PFSK-1 (cell line): Measurements from ENCODE around the gene HRNR.

Experiments used
- FOXP2 ChIP-seq: optimal IDR thresholded peaks from 2 replicates; pipeline ENCODE3; 2011; ENCODE audit warnings: borderline replicate concordance, control low read depth, inconsistent platforms; ENCODE audit not compliant: insufficient read depth; ENCODE audit errors: extremely low read length, extremely low read depth
- POLR2AphosphoS5 ChIP-seq: IDR thresholded peaks from 2 replicates; pipeline ENCODE4 v1.6.1; 2012; ENCODE audit warnings: low read depth, mild to moderate bottlenecking, control low read depth, low read length, moderate library complexity
- REST ChIP-seq, 2 experiments: IDR thresholded peaks; 2 replicates each; pipeline versions ENCODE4 v1.6.1 to v1.8.0; 2011 to 2012; ENCODE audit warnings: low read depth in 2 of 2, low read length in 2 of 2, control low read depth in 1 of 2, inconsistent platforms in 1 of 2, mild to moderate bottlenecking in 1 of 2, moderate library complexity in 1 of 2; ENCODE audit not compliant: insufficient read depth in 1 of 2
- SIN3A ChIP-seq: IDR thresholded peaks from 2 replicates; pipeline ENCODE4 v1.6.1; 2012; ENCODE audit warnings: mild to moderate bottlenecking, low read length, moderate library complexity, borderline replicate concordance; ENCODE audit not compliant: insufficient read depth
- TAF1 ChIP-seq: IDR thresholded peaks from 2 replicates; pipeline ENCODE4 v1.6.1; 2012; ENCODE audit warnings: low read length, control low read depth, borderline replicate concordance; ENCODE audit not compliant: insufficient read depth

HRNR gene

DNA sequence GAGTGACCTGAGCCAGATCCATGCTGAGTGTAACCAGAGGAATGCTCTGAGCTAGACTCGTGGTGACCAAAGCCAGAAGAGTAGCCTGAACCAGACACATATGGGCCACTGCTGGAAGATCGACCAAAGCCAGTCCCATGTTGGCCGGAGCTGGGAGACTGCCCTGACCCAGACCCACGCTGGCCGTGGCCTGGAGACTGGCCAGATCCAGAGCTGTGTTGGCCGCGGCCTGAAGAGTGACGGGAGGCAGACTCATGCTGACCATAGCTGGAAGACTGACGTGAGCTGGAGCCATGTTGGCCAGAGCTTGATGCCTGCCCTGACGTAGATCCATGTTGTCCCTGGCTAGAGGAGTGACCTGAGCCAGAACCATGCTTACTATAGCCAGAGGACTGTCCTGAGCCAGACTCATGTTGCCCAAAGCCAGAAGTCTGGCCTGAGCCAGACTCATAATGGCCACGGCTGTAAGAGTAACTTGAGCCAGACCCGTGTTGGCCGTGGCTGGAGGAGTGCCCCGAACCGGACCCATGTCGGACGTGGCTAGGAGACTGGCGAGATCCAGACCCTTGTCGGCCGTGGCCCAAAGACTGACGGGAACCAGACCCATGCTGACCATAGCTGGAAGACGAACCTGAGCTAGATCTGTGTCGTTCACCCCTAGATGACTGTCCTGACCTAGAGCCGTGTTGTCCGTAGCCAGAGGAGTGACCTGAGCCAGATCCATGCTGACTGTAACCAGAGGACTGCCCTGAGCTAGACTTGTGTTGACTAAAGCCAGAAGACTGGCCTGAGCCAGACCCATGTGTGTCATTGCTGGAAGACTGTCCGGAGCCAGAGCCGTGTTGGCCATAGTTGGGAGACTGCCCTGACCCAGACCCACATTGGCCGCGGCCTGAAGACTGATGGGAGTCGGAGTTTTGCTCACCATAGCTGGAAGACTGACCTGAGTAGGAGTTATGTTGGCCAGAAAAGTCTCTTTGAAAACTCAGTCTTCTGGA lies 3.5 kb downstream of the HRNR start:
- TF ChIP-seq POLR2AphosphoS5 (no peak), FOXP2 (no peak), REST (IDR thresholded peaks at IDR 0.05; ENCODE audit: insufficient read depth in 1 of 2, low read depth in 2 of 2, low read length in 2 of 2) (no peak), SIN3A (no peak), TAF1 (no peak)

DNA sequence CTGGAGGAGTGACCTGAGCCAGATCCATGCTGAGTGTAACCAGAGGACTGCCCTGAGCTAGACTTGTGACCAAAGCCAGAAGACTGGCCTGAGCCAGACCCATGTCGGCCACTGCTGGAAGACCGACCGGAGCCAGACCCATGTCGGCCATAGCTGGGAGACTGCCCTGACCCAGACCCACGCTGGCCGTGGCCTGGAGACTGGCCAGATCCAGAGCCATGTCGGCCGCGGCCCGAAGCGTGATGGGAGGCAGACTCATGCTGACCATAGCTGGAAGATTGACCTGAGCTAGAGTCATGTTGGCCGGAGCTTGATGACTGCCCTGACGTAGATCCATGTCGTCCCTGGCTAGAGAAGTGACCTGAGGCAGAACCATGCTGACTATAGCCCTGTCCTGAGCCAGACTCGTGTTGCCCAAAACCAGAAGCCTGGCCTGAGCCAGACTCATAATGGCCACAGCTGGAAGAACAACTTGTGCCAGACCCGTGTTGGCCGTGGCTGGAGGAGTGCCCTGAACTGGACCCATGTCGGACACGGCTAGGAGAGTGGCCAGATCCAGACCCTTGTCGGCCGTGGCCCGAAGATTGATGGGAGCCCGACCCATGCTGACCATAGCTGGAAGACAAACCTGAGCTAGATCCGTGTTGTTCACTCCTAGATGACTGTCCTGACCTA lies 5.1 kb downstream of the HRNR start:
- TF ChIP-seq FOXP2 (no peak), REST (IDR thresholded peaks at IDR 0.05; ENCODE audit: insufficient read depth in 1 of 2, low read depth in 2 of 2, low read length in 2 of 2) (no peak), TAF1 (no peak), SIN3A (no peak), POLR2AphosphoS5 (no peak)

DNA sequence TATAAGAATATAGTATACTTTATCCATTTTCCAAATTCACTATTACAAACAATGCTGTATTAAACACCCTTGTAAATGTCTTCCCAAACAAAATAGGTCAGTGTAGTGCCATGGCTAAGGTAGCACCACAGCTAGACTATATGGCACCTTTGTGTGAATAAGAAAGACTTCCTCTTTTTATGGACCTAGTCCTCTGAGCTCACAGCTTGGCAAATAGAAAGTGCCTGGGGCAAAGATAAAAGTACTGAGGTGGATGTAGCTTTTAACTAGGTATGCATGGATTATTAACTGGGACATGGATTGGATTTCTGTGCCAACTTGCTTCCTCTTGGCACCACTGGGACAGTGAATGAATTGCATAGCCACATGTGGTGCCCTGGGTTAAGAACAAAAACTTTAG lies 25.0 kb downstream of the HRNR start:
- TF ChIP-seq SIN3A = no peak
- TF ChIP-seq POLR2AphosphoS5 = no peak
- TF ChIP-seq REST (IDR thresholded peaks at IDR 0.05; ENCODE audit: insufficient read depth in 1 of 2, low read depth in 2 of 2, low read length in 2 of 2) = no peak
- TF ChIP-seq TAF1 = no peak
- no peak for TF ChIP-seq FOXP2

DNA sequence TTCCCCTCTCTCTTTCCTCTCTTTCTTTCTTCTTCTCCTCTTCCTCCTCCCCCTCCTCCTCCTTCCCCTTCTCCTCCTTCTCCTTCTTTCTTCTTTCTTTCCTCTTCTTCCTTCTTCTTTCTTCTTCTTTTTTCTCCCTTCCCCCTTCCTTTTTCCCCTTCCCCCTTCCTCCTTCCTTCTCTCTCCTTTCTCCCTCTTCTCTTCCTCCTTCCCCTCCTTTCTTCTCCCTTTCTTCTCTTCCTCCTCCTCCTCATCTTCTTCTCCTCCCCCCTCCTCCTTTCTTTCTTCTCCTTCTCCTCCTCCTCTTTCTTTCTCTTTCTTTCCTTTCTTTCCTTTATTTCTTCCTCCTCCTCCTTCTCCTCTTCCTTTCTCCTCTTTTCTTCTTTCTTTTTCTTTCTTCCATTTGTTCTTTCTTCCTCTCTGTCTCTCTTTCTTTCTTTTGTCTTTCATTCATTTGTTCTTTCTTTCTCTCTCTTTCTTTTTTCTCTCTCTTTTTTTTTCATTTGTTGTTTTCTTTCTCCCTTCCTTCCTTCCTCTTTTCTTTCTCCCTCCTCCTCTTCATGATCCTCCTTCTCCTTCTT lies 26.5 kb downstream of the HRNR start:
- no peak for TF ChIP-seq TAF1
- no peak for TF ChIP-seq POLR2AphosphoS5
- TF ChIP-seq FOXP2 = no peak
- TF ChIP-seq SIN3A = no peak
- no peak for TF ChIP-seq REST (IDR thresholded peaks at IDR 0.05; ENCODE audit: insufficient read depth in 1 of 2, low read depth in 2 of 2, low read length in 2 of 2)
